ENCODE measurements around the gene HMGCL.
A peak's percentile ranks its signal among the peaks of the same experiment; 100 is the strongest.
"Not testable (repeated sequence)": the region's sequence is repeated elsewhere in the genome, so short reads cannot be mapped to it uniquely, and the experiment has no call there.

Gene HMGCL

GRCh38 chr1:23825076-23825761, at the start of gene HMGCL:
HMGCL (minus strand) TSS chr1:23825429; CDS start chr1:23825415, 14 bp downstream.
- peak; percentile 70 to 79 (median 77) for DNase-seq (ENCODE audit: low read depth in 2 of 3, low spot score in 2 of 3)

- DNase-seq (ENCODE audit: low read depth in 2 of 3, low spot score in 2 of 3): no peak
Observed at GRCh38 chr1:23872421-23872820, 47.2 kb upstream of the HMGCL start.

- no peak for DNase-seq (ENCODE audit: low read depth in 2 of 3, low spot score in 2 of 3)
Observed at GRCh38 chr1:23869051-23869450, 43.8 kb upstream of the HMGCL start.

- peak in 1 of 3 experiments; percentile 1 for DNase-seq (ENCODE audit: low read depth in 2 of 3, low spot score in 2 of 3)
Observed at GRCh38 chr1:23868557-23869016, 43.4 kb upstream of the HMGCL start.

GRCh38 chr1:23867895-23868556, 42.8 kb upstream of the HMGCL start, which contains the start of gene FUCA1:
FUCA1 (minus strand) TSS chr1:23868290; CDS start chr1:23868286, 4 bp downstream.
- peak; percentile 73 to 80 (median 79) for DNase-seq (ENCODE audit: low read depth in 2 of 3, low spot score in 2 of 3)

- DNase-seq (ENCODE audit: low read depth in 2 of 3, low spot score in 2 of 3): no peak
Observed at GRCh38 chr1:23867542-23867894, 42.3 kb upstream of the HMGCL start.

- no peak for DNase-seq (ENCODE audit: low read depth in 2 of 3, low spot score in 2 of 3)
Observed at GRCh38 chr1:23865543-23865930, 40.3 kb upstream of the HMGCL start.

- no peak for DNase-seq (ENCODE audit: low read depth in 2 of 3, low spot score in 2 of 3)
Observed at GRCh38 chr1:23864801-23865542, 39.7 kb upstream of the HMGCL start.

GRCh38 chr1:23862640-23863039, 37.4 kb upstream of the HMGCL start:
- no peak for DNase-seq (ENCODE audit: low read depth in 2 of 3, low spot score in 2 of 3)

GRCh38 chr1:23854568-23854967, 29.3 kb upstream of the HMGCL start:
- DNase-seq (ENCODE audit: low read depth in 2 of 3, low spot score in 2 of 3): no peak

GRCh38 chr1:23853124-23853523, 27.9 kb upstream of the HMGCL start:
- not testable (repeated sequence) for DNase-seq (ENCODE audit: low read depth in 2 of 3, low spot score in 2 of 3)

GRCh38 chr1:23851406-23851805, 26.2 kb upstream of the HMGCL start:
- not testable (repeated sequence) for DNase-seq (ENCODE audit: low read depth in 2 of 3, low spot score in 2 of 3)

GRCh38 chr1:23848673-23849616, 23.7 kb upstream of the HMGCL start:
- DNase-seq (ENCODE audit: low read depth in 2 of 3, low spot score in 2 of 3): no peak

GRCh38 chr1:23847482-23848095, 22.4 kb upstream of the HMGCL start:
- DNase-seq (ENCODE audit: low read depth in 2 of 3, low spot score in 2 of 3): not testable (repeated sequence)

- no peak for DNase-seq (ENCODE audit: low read depth in 2 of 3, low spot score in 2 of 3)
Observed at GRCh38 chr1:23845163-23845562, 19.9 kb upstream of the HMGCL start.

- no peak for DNase-seq (ENCODE audit: low read depth in 2 of 3, low spot score in 2 of 3)
Observed at GRCh38 chr1:23843644-23844043, 18.4 kb upstream of the HMGCL start.

- DNase-seq (ENCODE audit: low read depth in 2 of 3, low spot score in 2 of 3): peak; percentile 42 to 59 (median 52)
Observed at GRCh38 chr1:23838401-23838866, 13.2 kb upstream of the HMGCL start.

- DNase-seq (ENCODE audit: low read depth in 2 of 3, low spot score in 2 of 3): no peak
Observed at GRCh38 chr1:23837908-23838307, 12.7 kb upstream of the HMGCL start.

- DNase-seq (ENCODE audit: low read depth in 2 of 3, low spot score in 2 of 3): no peak
Observed at GRCh38 chr1:23836037-23836436, 10.8 kb upstream of the HMGCL start.

GRCh38 chr1:23834156-23834555, 8.9 kb upstream of the HMGCL start:
- DNase-seq (ENCODE audit: low read depth in 2 of 3, low spot score in 2 of 3): not testable (repeated sequence)

All from activated CD8-positive, alpha-beta memory T cell treated with anti-CD3 and anti-CD28 coated beads for 48 hours (primary cell).